ENCODE measurements around the gene RBMS1. TPM values are rescaled to one million over a fixed set of nuclear protein-coding genes. Genes with fewer than 3 reads are reported as not detected.

The RBMS1 gene
- total and polyA plus RNA-seq, 2 experiments from 2014 or later = 55.5 to 94.8 TPM

DNA sequence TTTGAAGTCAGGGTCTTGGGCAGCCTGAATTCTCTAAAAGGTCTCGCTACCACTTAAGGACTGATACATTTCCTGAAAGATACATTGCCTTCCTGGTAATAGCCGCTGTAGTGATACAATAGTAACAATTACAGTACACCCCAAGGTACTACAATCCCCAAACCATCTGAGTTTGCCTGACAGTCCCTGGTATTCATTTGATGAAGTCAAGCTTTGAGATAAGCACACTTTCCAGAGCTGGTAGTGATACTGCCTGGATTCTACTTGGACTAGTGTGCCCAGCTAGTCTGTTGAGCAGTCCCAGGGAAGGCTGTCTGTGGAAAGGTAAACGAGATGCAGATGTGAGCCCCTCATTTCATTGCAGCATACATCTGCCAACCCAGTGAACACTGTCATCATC, 269.1 kb downstream of the RBMS1 start:
- H3K4me2 ChIP-seq = no peak overlapping the region

More for the DNA sequence above, 269.1 kb downstream of the RBMS1 start:
- H3K4me1 ChIP-seq (ENCODE audit: insufficient read depth) = peaks cover 10% of the 10 kb centered on the region
- peaks cover 15% of the 10 kb centered on the region for H3K4me1 Mint-ChIP-seq
- H3K27me3 Mint-ChIP-seq (ENCODE audit: insufficient read depth, low read depth, poor library complexity) = peaks cover 2% of the 10 kb centered on the region
- ATAC-seq (no peak), DNase-seq (ENCODE audit: low spot score) (no peak)
- no peak overlapping the region for H3K27ac ChIP-seq (ENCODE audit: low read depth)
- H3K79me2 ChIP-seq (replicated peaks; ENCODE audit: insufficient read depth) = no peaks in the 10 kb centered on the region
- no peaks in the 10 kb centered on the region for H4K20me1 ChIP-seq (replicated peaks; ENCODE audit: insufficient read depth)
- no peak overlapping the region for H3K4me3 ChIP-seq
- TF ChIP-seq POLR2AphosphoS5 (IDR thresholded peaks at IDR 0.05; ENCODE audit: low read depth) (no peak), ZNF331 (CRISPR knock-in tag; IDR thresholded peaks at IDR 0.05; ENCODE audit: low read depth) (no peak), CREB1 (CRISPR knock-in tag; IDR thresholded peaks at IDR 0.05; ENCODE audit: low read depth) (no peak), STAT1 (IDR thresholded peaks at IDR 0.05; ENCODE audit: unreplicated experiment) (no peak), EZH2 (IDR thresholded peaks at IDR 0.05; ENCODE audit: low read depth, unreplicated experiment) (no peak), NANOG (IDR thresholded peaks at IDR 0.05; ENCODE audit: borderline replicate concordance) (no peak), ZNF114 (CRISPR knock-in tag; IDR thresholded peaks at IDR 0.05) (no peak), EZH2phosphoT487 (IDR thresholded peaks at IDR 0.05; ENCODE audit: unreplicated experiment) (no peak), JUNB (IDR thresholded peaks at IDR 0.05; ENCODE audit: unreplicated experiment) (no peak)
- TF ChIP-seq, protein P1, sequence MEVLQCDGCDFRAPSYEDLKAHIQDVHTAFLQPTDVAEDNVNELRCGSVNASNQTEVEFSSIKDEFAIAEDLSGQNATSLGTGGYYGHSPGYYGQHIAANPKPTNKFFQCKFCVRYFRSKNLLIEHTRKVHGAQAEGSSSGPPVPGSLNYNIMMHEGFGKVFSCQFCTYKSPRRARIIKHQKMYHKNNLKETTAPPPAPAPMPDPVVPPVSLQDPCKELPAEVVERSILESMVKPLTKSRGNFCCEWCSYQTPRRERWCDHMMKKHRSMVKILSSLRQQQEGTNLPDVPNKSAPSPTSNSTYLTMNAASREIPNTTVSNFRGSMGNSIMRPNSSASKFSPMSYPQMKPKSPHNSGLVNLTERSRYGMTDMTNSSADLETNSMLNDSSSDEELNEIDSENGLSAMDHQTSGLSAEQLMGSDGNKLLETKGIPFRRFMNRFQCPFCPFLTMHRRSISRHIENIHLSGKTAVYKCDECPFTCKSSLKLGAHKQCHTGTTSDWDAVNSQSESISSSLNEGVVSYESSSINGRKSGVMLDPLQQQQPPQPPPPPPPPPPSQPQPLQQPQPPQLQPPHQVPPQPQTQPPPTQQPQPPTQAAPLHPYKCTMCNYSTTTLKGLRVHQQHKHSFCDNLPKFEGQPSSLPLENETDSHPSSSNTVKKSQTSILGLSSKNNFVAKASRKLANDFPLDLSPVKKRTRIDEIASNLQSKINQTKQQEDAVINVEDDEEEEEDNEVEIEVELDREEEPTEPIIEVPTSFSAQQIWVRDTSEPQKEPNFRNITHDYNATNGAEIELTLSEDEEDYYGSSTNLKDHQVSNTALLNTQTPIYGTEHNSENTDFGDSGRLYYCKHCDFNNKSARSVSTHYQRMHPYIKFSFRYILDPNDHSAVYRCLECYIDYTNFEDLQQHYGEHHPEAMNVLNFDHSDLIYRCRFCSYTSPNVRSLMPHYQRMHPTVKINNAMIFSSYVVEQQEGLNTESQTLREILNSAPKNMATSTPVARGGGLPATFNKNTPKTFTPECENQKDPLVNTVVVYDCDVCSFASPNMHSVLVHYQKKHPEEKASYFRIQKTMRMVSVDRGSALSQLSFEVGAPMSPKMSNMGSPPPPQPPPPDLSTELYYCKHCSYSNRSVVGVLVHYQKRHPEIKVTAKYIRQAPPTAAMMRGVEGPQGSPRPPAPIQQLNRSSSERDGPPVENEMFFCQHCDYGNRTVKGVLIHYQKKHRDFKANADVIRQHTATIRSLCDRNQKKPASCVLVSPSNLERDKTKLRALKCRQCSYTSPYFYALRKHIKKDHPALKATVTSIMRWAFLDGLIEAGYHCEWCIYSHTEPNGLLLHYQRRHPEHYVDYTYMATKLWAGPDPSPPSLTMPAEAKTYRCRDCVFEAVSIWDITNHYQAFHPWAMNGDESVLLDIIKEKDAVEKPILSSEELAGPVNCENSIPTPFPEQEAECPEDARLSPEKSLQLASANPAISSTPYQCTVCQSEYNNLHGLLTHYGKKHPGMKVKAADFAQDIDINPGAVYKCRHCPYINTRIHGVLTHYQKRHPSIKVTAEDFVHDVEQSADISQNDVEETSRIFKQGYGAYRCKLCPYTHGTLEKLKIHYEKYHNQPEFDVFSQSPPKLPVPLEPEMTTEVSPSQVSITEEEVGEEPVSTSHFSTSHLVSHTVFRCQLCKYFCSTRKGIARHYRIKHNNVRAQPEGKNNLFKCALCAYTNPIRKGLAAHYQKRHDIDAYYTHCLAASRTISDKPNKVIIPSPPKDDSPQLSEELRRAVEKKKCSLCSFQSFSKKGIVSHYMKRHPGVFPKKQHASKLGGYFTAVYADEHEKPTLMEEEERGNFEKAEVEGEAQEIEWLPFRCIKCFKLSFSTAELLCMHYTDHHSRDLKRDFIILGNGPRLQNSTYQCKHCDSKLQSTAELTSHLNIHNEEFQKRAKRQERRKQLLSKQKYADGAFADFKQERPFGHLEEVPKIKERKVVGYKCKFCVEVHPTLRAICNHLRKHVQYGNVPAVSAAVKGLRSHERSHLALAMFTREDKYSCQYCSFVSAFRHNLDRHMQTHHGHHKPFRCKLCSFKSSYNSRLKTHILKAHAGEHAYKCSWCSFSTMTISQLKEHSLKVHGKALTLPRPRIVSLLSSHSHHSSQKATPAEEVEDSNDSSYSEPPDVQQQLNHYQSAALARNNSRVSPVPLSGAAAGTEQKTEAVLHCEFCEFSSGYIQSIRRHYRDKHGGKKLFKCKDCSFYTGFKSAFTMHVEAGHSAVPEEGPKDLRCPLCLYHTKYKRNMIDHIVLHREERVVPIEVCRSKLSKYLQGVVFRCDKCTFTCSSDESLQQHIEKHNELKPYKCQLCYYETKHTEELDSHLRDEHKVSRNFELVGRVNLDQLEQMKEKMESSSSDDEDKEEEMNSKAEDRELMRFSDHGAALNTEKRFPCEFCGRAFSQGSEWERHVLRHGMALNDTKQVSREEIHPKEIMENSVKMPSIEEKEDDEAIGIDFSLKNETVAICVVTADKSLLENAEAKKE (CRISPR knock-in tag; IDR thresholded peaks at IDR 0.05) = no peak
- TF ChIP-seq, protein P2, sequence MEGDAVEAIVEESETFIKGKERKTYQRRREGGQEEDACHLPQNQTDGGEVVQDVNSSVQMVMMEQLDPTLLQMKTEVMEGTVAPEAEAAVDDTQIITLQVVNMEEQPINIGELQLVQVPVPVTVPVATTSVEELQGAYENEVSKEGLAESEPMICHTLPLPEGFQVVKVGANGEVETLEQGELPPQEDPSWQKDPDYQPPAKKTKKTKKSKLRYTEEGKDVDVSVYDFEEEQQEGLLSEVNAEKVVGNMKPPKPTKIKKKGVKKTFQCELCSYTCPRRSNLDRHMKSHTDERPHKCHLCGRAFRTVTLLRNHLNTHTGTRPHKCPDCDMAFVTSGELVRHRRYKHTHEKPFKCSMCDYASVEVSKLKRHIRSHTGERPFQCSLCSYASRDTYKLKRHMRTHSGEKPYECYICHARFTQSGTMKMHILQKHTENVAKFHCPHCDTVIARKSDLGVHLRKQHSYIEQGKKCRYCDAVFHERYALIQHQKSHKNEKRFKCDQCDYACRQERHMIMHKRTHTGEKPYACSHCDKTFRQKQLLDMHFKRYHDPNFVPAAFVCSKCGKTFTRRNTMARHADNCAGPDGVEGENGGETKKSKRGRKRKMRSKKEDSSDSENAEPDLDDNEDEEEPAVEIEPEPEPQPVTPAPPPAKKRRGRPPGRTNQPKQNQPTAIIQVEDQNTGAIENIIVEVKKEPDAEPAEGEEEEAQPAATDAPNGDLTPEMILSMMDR (conservative IDR thresholded peaks at IDR 0.05; ENCODE audit: low read depth in 2 of 2) = no peak
- TF ChIP-seq, protein P3, sequence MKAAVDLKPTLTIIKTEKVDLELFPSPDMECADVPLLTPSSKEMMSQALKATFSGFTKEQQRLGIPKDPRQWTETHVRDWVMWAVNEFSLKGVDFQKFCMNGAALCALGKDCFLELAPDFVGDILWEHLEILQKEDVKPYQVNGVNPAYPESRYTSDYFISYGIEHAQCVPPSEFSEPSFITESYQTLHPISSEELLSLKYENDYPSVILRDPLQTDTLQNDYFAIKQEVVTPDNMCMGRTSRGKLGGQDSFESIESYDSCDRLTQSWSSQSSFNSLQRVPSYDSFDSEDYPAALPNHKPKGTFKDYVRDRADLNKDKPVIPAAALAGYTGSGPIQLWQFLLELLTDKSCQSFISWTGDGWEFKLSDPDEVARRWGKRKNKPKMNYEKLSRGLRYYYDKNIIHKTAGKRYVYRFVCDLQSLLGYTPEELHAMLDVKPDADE (IDR thresholded peaks at IDR 0.05) = no peak
- TF ChIP-seq, protein P4, sequence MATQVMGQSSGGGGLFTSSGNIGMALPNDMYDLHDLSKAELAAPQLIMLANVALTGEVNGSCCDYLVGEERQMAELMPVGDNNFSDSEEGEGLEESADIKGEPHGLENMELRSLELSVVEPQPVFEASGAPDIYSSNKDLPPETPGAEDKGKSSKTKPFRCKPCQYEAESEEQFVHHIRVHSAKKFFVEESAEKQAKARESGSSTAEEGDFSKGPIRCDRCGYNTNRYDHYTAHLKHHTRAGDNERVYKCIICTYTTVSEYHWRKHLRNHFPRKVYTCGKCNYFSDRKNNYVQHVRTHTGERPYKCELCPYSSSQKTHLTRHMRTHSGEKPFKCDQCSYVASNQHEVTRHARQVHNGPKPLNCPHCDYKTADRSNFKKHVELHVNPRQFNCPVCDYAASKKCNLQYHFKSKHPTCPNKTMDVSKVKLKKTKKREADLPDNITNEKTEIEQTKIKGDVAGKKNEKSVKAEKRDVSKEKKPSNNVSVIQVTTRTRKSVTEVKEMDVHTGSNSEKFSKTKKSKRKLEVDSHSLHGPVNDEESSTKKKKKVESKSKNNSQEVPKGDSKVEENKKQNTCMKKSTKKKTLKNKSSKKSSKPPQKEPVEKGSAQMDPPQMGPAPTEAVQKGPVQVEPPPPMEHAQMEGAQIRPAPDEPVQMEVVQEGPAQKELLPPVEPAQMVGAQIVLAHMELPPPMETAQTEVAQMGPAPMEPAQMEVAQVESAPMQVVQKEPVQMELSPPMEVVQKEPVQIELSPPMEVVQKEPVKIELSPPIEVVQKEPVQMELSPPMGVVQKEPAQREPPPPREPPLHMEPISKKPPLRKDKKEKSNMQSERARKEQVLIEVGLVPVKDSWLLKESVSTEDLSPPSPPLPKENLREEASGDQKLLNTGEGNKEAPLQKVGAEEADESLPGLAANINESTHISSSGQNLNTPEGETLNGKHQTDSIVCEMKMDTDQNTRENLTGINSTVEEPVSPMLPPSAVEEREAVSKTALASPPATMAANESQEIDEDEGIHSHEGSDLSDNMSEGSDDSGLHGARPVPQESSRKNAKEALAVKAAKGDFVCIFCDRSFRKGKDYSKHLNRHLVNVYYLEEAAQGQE (IDR thresholded peaks at IDR 0.05; ENCODE audit: unreplicated experiment) = no peak
- no peak overlapping the region for H3K27ac Mint-ChIP-seq
- 0 out of 2 replicates have a peak, but pooled peaks cover 7% of the 10 kb centered on the region for H3K9me2 ChIP-seq (ENCODE audit: insufficient read depth)
- H3K4me3 Mint-ChIP-seq = no peak overlapping the region
- H3F3A ChIP-seq (replicated peaks; ENCODE audit: low read depth) = no peaks in the 10 kb centered on the region
- H2AFZ ChIP-seq = no peak overlapping the region
- no peaks in the 10 kb centered on the region for H3K36me3 ChIP-seq (ENCODE audit: insufficient read depth)
- H3K36me3 Mint-ChIP-seq (ENCODE audit: low read depth) = no peaks in the 10 kb centered on the region
- H3K27me3 ChIP-seq (ENCODE audit: insufficient read depth) = no peaks in the 10 kb centered on the region
- no peaks in the 10 kb centered on the region for H3K9me3 Mint-ChIP-seq

Data from GM23338 (cell line).